ENCODE measurements around the gene FAM204A.
A peak's percentile ranks its signal among the peaks of the same experiment; 100 is the strongest.

The FAM204A gene

GRCh38 chr10:118342638-118343020, 505 bp upstream of the FAM204A start:
- no peak overlapping the region for H3K4ac ChIP-seq (ENCODE audit: low read depth in 1 of 2, low read length in 2 of 2)
- H2BK12ac ChIP-seq (ENCODE audit: low read length in 2 of 2), result no peak overlapping the region
- H2BK15ac ChIP-seq (ENCODE audit: low read depth, poor library complexity, severe bottlenecking), result no peak overlapping the region
- peak overlapping the region in 1 of 2 experiments; percentile 98 for H3K4me3 ChIP-seq (ENCODE audit: insufficient read depth in 1 of 2, low read depth in 1 of 2, low read length in 2 of 2)
- H3K4me2 ChIP-seq (ENCODE audit: low read length, poor library complexity, severe bottlenecking), result peak overlapping the region; percentile 69
- peaks cover 3 to 6% of the 10 kb centered on the region in 2 experiments for H3K36me3 ChIP-seq (ENCODE audit: control insufficient read depth in 1 of 2, insufficient read depth in 2 of 2, low read depth in 1 of 2, low read length in 2 of 2)
- H3K27me3 ChIP-seq (ENCODE audit: control insufficient read depth in 1 of 2, insufficient read depth in 1 of 2, low read length in 2 of 2), result peaks cover 0 to 3% of the 10 kb centered on the region in 2 experiments
- H2AK5ac ChIP-seq (ENCODE audit: low read length, severe bottlenecking), result no peak overlapping the region
- H2BK5ac ChIP-seq (ENCODE audit: low read depth, low read length, poor library complexity, severe bottlenecking), result no peak overlapping the region
- H3K4me1 ChIP-seq (ENCODE audit: control insufficient read depth, insufficient read depth, low read depth, low read length), result peaks cover 2% of the 10 kb centered on the region
- H3K9ac ChIP-seq (ENCODE audit: low read length), result peak overlapping the region; percentile 95
- peaks cover 8% of the 10 kb centered on the region for H3K79me1 ChIP-seq (replicated peaks; ENCODE audit: low read length, poor library complexity, severe bottlenecking)
- H3K23ac ChIP-seq (ENCODE audit: low read length in 2 of 2), result no peak overlapping the region
- peak overlapping the region; percentile 47 for H4K8ac ChIP-seq (ENCODE audit: low read length)
- no peak overlapping the region for H3K18ac ChIP-seq (ENCODE audit: low read depth in 1 of 2, low read length in 2 of 2)
- H3K27ac ChIP-seq (ENCODE audit: low read length, poor library complexity, severe bottlenecking), result no peak overlapping the region
- no peak overlapping the region for H4K91ac ChIP-seq (ENCODE audit: low read length)
- DNase-seq, result no peak
- no peaks in the 10 kb centered on the region for H3K9me3 ChIP-seq (ENCODE audit: control insufficient read depth, low read length)
- no peak overlapping the region for H2AFZ ChIP-seq (ENCODE audit: low read depth, low read length)
- no peak overlapping the region for H2BK120ac ChIP-seq (ENCODE audit: low read depth, low read length)
- WGBS, result 47% methylated on average over 6 of the region's 7 CpGs
- H3K14ac ChIP-seq (ENCODE audit: low read length in 2 of 2), result no peak overlapping the region

- H3K18ac ChIP-seq (ENCODE audit: low read depth in 1 of 2, low read length in 2 of 2), result no peak overlapping the region
- H3K27me3 ChIP-seq (ENCODE audit: control insufficient read depth in 1 of 2, insufficient read depth in 1 of 2, low read length in 2 of 2), result no peaks in the 10 kb centered on the region
- H3K79me1 ChIP-seq (replicated peaks; ENCODE audit: low read length, poor library complexity, severe bottlenecking), result peaks cover 13% of the 10 kb centered on the region
- no peak overlapping the region for H2BK120ac ChIP-seq (ENCODE audit: low read depth, low read length)
- H2AFZ ChIP-seq (ENCODE audit: low read depth, low read length), result no peak overlapping the region
- no peak overlapping the region for H2AK5ac ChIP-seq (ENCODE audit: low read length, severe bottlenecking)
- H2BK12ac ChIP-seq (ENCODE audit: low read length in 2 of 2), result no peak overlapping the region
- peaks cover 5 to 27% of the 10 kb centered on the region in 2 experiments for H3K36me3 ChIP-seq (ENCODE audit: control insufficient read depth in 1 of 2, insufficient read depth in 2 of 2, low read depth in 1 of 2, low read length in 2 of 2)
- peak overlapping the region in 1 of 2 experiments; percentile 98 for H3K4me3 ChIP-seq (ENCODE audit: insufficient read depth in 1 of 2, low read depth in 1 of 2, low read length in 2 of 2)
- H3K4me2 ChIP-seq (ENCODE audit: low read length, poor library complexity, severe bottlenecking), result no peak overlapping the region
- WGBS, result no CpG with 5 or more reads among the region's 2 CpGs
- H2BK15ac ChIP-seq (ENCODE audit: low read depth, poor library complexity, severe bottlenecking), result no peak overlapping the region
- H3K4ac ChIP-seq (ENCODE audit: low read depth in 1 of 2, low read length in 2 of 2), result no peak overlapping the region
- H3K9ac ChIP-seq (ENCODE audit: low read length), result no peak overlapping the region
- no peak overlapping the region for H3K23ac ChIP-seq (ENCODE audit: low read length in 2 of 2)
- no peak overlapping the region for H4K8ac ChIP-seq (ENCODE audit: low read length)
- peak overlapping the region; percentile 27 for H4K91ac ChIP-seq (ENCODE audit: low read length)
- no peak overlapping the region for H2BK5ac ChIP-seq (ENCODE audit: low read depth, low read length, poor library complexity, severe bottlenecking)
- peaks cover 2% of the 10 kb centered on the region for H3K4me1 ChIP-seq (ENCODE audit: control insufficient read depth, insufficient read depth, low read depth, low read length)
- H3K14ac ChIP-seq (ENCODE audit: low read length in 2 of 2), result no peak overlapping the region
- no peak overlapping the region for H3K27ac ChIP-seq (ENCODE audit: low read length, poor library complexity, severe bottlenecking)
- no peaks in the 10 kb centered on the region for H3K9me3 ChIP-seq (ENCODE audit: control insufficient read depth, low read length)
- DNase-seq, result no peak
Measured at GRCh38 chr10:118340486-118340885, 1.6 kb downstream of the FAM204A start.

- Histone ChIP-seq H2BK120ac (ENCODE audit: low read depth, low read length) (no peak overlapping the region), H3K4ac (ENCODE audit: low read depth in 1 of 2, low read length in 2 of 2) (no peak overlapping the region), H3K36me3 (ENCODE audit: control insufficient read depth in 1 of 2, insufficient read depth in 2 of 2, low read depth in 1 of 2, low read length in 2 of 2) (peaks cover 8 to 41% of the 10 kb centered on the region in 2 experiments), H3K4me1 (ENCODE audit: control insufficient read depth, insufficient read depth, low read depth, low read length) (peaks cover 2% of the 10 kb centered on the region), H3K18ac (ENCODE audit: low read depth in 1 of 2, low read length in 2 of 2) (no peak overlapping the region), H4K8ac (ENCODE audit: low read length) (no peak overlapping the region), H4K91ac (ENCODE audit: low read length) (no peak overlapping the region), H3K14ac (ENCODE audit: low read length in 2 of 2) (no peak overlapping the region), H3K4me3 (ENCODE audit: insufficient read depth in 1 of 2, low read depth in 1 of 2, low read length in 2 of 2) (no peak overlapping the region), H3K27ac (ENCODE audit: low read length, poor library complexity, severe bottlenecking) (no peak overlapping the region), H3K9me3 (ENCODE audit: control insufficient read depth, low read length) (no peaks in the 10 kb centered on the region), H2AFZ (ENCODE audit: low read depth, low read length) (no peak overlapping the region), H2BK12ac (ENCODE audit: low read length in 2 of 2) (no peak overlapping the region), H2BK15ac (ENCODE audit: low read depth, poor library complexity, severe bottlenecking) (no peak overlapping the region), H3K9ac (ENCODE audit: low read length) (no peak overlapping the region), H3K79me1 (replicated peaks; ENCODE audit: low read length, poor library complexity, severe bottlenecking) (peaks cover 14% of the 10 kb centered on the region), H3K4me2 (ENCODE audit: low read length, poor library complexity, severe bottlenecking) (no peak overlapping the region), H3K23ac (ENCODE audit: low read length in 2 of 2) (no peak overlapping the region), H2BK5ac (ENCODE audit: low read depth, low read length, poor library complexity, severe bottlenecking) (no peak overlapping the region), H3K27me3 (ENCODE audit: control insufficient read depth in 1 of 2, insufficient read depth in 1 of 2, low read length in 2 of 2) (no peaks in the 10 kb centered on the region), H2AK5ac (ENCODE audit: low read length, severe bottlenecking) (no peak overlapping the region)
- no peak for DNase-seq
- WGBS, result 67% methylated on average over 2 of the region's 3 CpGs
Measured at GRCh38 chr10:118339111-118339510, 3.0 kb downstream of the FAM204A start.

- H3K18ac ChIP-seq (ENCODE audit: low read depth in 1 of 2, low read length in 2 of 2), result no peak overlapping the region
- H3K23ac ChIP-seq (ENCODE audit: low read length in 2 of 2), result no peak overlapping the region
- H2BK12ac ChIP-seq (ENCODE audit: low read length in 2 of 2), result no peak overlapping the region
- H3K27ac ChIP-seq (ENCODE audit: low read length, poor library complexity, severe bottlenecking), result no peak overlapping the region
- no peak overlapping the region for H3K14ac ChIP-seq (ENCODE audit: low read length in 2 of 2)
- no peak overlapping the region for H3K4me3 ChIP-seq (ENCODE audit: insufficient read depth in 1 of 2, low read depth in 1 of 2, low read length in 2 of 2)
- no peaks in the 10 kb centered on the region for H3K27me3 ChIP-seq (ENCODE audit: control insufficient read depth in 1 of 2, insufficient read depth in 1 of 2, low read length in 2 of 2)
- no peak overlapping the region for H2BK5ac ChIP-seq (ENCODE audit: low read depth, low read length, poor library complexity, severe bottlenecking)
- H4K8ac ChIP-seq (ENCODE audit: low read length), result no peak overlapping the region
- H3K79me1 ChIP-seq (replicated peaks; ENCODE audit: low read length, poor library complexity, severe bottlenecking), result peaks cover 18% of the 10 kb centered on the region
- no peak overlapping the region for H2AK5ac ChIP-seq (ENCODE audit: low read length, severe bottlenecking)
- H3K9me3 ChIP-seq (ENCODE audit: control insufficient read depth, low read length), result no peaks in the 10 kb centered on the region
- no peak overlapping the region for H2BK120ac ChIP-seq (ENCODE audit: low read depth, low read length)
- H3K36me3 ChIP-seq (ENCODE audit: control insufficient read depth in 1 of 2, insufficient read depth in 2 of 2, low read depth in 1 of 2, low read length in 2 of 2), result peaks cover 8 to 58% of the 10 kb centered on the region in 2 experiments
- WGBS, result 93% methylated on average over 1 of the region's 1 CpG
- H2AFZ ChIP-seq (ENCODE audit: low read depth, low read length), result no peak overlapping the region
- H3K4me2 ChIP-seq (ENCODE audit: low read length, poor library complexity, severe bottlenecking), result no peak overlapping the region
- no peak for DNase-seq
- H4K91ac ChIP-seq (ENCODE audit: low read length), result no peak overlapping the region
- H2BK15ac ChIP-seq (ENCODE audit: low read depth, poor library complexity, severe bottlenecking), result no peak overlapping the region
- no peak overlapping the region for H3K9ac ChIP-seq (ENCODE audit: low read length)
- no peaks in the 10 kb centered on the region for H3K4me1 ChIP-seq (ENCODE audit: control insufficient read depth, insufficient read depth, low read depth, low read length)
- H3K4ac ChIP-seq (ENCODE audit: low read depth in 1 of 2, low read length in 2 of 2), result no peak overlapping the region
Measured at GRCh38 chr10:118337356-118337755, 4.8 kb downstream of the FAM204A start.
